ENCODE results near the gene RARRES2.

Gene RARRES2

DNA sequence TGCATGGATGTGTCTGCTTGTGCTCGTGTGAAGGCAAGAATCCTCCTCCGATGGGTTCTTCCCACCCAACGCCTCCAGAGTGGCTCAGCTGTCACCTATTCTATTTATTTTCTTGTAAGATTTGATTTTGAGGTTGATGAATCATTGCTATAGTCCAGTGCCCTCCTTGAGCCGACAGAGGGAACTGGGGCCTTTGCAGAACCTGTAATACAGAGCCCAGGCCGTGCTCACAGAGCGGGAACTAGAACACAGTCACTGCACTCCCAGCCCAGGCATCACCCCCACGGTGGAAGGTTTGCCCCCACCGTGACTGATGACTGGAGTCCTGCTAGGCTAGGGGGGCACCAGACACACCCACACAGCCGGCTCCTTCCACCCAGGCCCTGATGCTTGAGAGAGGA lies 2.0 kb downstream of the RARRES2 start:
- peaks cover 11% of the 10 kb centered on the region; the same call in 1 of the 2 replicates for H3K9me3 ChIP-seq (ENCODE audit: control insufficient read depth, insufficient read depth, low read length)
- H3K4me1 ChIP-seq (ENCODE audit: control insufficient read depth, low read length): no peaks in the 10 kb centered on the region
- H3K4me2 ChIP-seq (ENCODE audit: low read length): no peak overlapping the region
- no peaks in the 10 kb centered on the region for H3K27me3 ChIP-seq (ENCODE audit: control insufficient read depth, low read length)
- TF ChIP-seq, protein P1, sequence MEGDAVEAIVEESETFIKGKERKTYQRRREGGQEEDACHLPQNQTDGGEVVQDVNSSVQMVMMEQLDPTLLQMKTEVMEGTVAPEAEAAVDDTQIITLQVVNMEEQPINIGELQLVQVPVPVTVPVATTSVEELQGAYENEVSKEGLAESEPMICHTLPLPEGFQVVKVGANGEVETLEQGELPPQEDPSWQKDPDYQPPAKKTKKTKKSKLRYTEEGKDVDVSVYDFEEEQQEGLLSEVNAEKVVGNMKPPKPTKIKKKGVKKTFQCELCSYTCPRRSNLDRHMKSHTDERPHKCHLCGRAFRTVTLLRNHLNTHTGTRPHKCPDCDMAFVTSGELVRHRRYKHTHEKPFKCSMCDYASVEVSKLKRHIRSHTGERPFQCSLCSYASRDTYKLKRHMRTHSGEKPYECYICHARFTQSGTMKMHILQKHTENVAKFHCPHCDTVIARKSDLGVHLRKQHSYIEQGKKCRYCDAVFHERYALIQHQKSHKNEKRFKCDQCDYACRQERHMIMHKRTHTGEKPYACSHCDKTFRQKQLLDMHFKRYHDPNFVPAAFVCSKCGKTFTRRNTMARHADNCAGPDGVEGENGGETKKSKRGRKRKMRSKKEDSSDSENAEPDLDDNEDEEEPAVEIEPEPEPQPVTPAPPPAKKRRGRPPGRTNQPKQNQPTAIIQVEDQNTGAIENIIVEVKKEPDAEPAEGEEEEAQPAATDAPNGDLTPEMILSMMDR (IDR thresholded peaks at IDR 0.05; ENCODE audit: low read depth, low read length, poor library complexity, severe bottlenecking): no peak
- no peak for TF ChIP-seq EZH2phosphoT487 (IDR thresholded peaks at IDR 0.05; ENCODE audit: borderline replicate concordance, low read length)
- no peak overlapping the region for H3K27ac ChIP-seq (ENCODE audit: low read depth, low read length)
- no peaks in the 10 kb centered on the region for H3F3A ChIP-seq (ENCODE audit: control insufficient read depth, insufficient read depth)
- no peaks in the 10 kb centered on the region for H4K20me1 ChIP-seq (ENCODE audit: control insufficient read depth, insufficient read depth, low read depth, low read length)
- no peak overlapping the region for H3K4me3 ChIP-seq (ENCODE audit: low read length)
- peaks cover 12% of the 10 kb centered on the region for H3K36me3 ChIP-seq (ENCODE audit: control insufficient read depth, low read length)
- no peaks in the 10 kb centered on the region for H3K79me2 ChIP-seq (ENCODE audit: control insufficient read depth, low read length)
- no peaks in the 10 kb centered on the region for H3K9me2 ChIP-seq (replicated peaks; ENCODE audit: control insufficient read depth, low read length)

DNA sequence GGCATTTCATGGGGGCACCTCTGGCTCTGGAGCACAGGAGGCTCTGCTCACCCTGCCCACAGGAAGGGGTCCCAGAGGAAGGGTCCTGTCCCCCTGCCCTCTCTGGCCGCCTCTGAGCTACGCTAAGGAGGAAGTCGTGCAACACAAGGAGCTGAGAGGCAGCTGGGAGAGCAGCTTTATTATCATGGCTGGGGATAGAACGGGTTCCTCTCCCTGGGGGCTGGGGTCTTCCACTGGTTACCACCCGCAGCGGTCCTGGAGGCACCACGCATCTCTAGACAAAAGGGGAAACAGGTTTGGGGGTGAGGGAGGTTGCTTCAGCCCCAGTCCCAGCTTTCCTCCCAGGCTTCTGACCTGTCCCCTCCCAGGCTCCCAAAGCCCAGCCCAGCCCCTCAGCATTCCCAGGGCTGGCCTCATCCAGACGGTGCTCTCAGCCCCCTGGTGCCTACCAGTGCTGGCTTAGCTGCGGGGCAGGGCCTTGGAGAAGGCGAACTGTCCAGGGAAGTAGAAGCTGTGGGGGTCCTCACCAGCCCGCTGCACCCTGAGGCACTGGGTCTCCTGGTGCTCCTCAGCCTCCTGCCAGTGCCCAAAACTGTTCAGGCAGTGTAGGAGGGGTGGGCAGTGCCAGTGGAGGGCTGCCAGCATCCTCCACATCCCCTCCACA lies 3.1 kb downstream of the RARRES2 start:
- Histone ChIP-seq H3K4me3 (ENCODE audit: low read length) (no peak overlapping the region), H3K27ac (ENCODE audit: low read depth, low read length) (no peak overlapping the region), H3K27me3 (ENCODE audit: control insufficient read depth, low read length) (no peaks in the 10 kb centered on the region), H3F3A (ENCODE audit: control insufficient read depth, insufficient read depth) (no peaks in the 10 kb centered on the region), H4K20me1 (ENCODE audit: control insufficient read depth, insufficient read depth, low read depth, low read length) (0 out of 2 replicates have a peak, but pooled peaks cover 3% of the 10 kb centered on the region), H3K4me1 (ENCODE audit: control insufficient read depth, low read length) (no peaks in the 10 kb centered on the region), H3K4me2 (ENCODE audit: low read length) (no peak overlapping the region), H3K9me2 (replicated peaks; ENCODE audit: control insufficient read depth, low read length) (no peaks in the 10 kb centered on the region), H3K79me2 (ENCODE audit: control insufficient read depth, low read length) (no peaks in the 10 kb centered on the region), H3K36me3 (ENCODE audit: control insufficient read depth, low read length) (peaks cover 12% of the 10 kb centered on the region), H3K9me3 (ENCODE audit: control insufficient read depth, insufficient read depth, low read length) (peaks cover 3% of the 10 kb centered on the region; the same call in 1 of the 2 replicates)
- TF ChIP-seq, protein P1 (IDR thresholded peaks at IDR 0.05; ENCODE audit: low read depth, low read length, poor library complexity, severe bottlenecking): no peak
- TF ChIP-seq EZH2phosphoT487 (IDR thresholded peaks at IDR 0.05; ENCODE audit: borderline replicate concordance, low read length): no peak

DNA sequence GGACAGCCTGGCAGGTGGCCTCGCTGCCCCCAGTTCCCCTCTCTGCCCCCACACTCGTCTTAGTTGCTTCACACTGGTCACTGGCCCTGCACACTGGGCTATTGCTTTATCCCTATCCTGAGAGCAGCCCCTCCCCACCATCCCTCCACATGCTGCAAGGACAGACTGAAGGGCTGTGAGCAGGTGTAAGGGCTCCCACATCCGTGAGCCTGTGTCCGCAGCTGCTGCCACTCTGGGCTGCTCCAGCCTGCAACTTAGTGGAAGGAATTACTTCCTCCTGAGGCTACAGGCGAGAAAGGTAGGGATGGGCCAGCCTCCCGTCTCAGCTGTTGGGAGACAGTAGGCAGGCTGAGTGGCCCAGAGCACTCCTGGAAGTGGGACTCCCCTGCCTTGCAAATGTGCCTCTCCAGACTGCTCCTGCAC lies 3.8 kb downstream of the RARRES2 start:
- Histone ChIP-seq H3K4me3 (ENCODE audit: low read length) (no peak overlapping the region), H3K4me1 (ENCODE audit: control insufficient read depth, low read length) (no peaks in the 10 kb centered on the region), H4K20me1 (ENCODE audit: control insufficient read depth, insufficient read depth, low read depth, low read length) (0 out of 2 replicates have a peak, but pooled peaks cover 3% of the 10 kb centered on the region), H3K4me2 (ENCODE audit: low read length) (no peak overlapping the region), H3K9me3 (ENCODE audit: control insufficient read depth, insufficient read depth, low read length) (peaks cover 3% of the 10 kb centered on the region; the same call in 1 of the 2 replicates), H3K79me2 (ENCODE audit: control insufficient read depth, low read length) (no peaks in the 10 kb centered on the region), H3K27ac (ENCODE audit: low read depth, low read length) (no peak overlapping the region), H3K9me2 (replicated peaks; ENCODE audit: control insufficient read depth, low read length) (no peaks in the 10 kb centered on the region), H3K36me3 (ENCODE audit: control insufficient read depth, low read length) (peaks cover 13% of the 10 kb centered on the region), H3K27me3 (ENCODE audit: control insufficient read depth, low read length) (no peaks in the 10 kb centered on the region), H3F3A (ENCODE audit: control insufficient read depth, insufficient read depth) (no peaks in the 10 kb centered on the region)
- TF ChIP-seq, protein P1 (IDR thresholded peaks at IDR 0.05; ENCODE audit: low read depth, low read length, poor library complexity, severe bottlenecking): no peak
- no peak for TF ChIP-seq EZH2phosphoT487 (IDR thresholded peaks at IDR 0.05; ENCODE audit: borderline replicate concordance, low read length)

Measured in DOHH2 (cell line).